Measurements from ENCODE around the gene HDAC4.

Gene HDAC4

DNA sequence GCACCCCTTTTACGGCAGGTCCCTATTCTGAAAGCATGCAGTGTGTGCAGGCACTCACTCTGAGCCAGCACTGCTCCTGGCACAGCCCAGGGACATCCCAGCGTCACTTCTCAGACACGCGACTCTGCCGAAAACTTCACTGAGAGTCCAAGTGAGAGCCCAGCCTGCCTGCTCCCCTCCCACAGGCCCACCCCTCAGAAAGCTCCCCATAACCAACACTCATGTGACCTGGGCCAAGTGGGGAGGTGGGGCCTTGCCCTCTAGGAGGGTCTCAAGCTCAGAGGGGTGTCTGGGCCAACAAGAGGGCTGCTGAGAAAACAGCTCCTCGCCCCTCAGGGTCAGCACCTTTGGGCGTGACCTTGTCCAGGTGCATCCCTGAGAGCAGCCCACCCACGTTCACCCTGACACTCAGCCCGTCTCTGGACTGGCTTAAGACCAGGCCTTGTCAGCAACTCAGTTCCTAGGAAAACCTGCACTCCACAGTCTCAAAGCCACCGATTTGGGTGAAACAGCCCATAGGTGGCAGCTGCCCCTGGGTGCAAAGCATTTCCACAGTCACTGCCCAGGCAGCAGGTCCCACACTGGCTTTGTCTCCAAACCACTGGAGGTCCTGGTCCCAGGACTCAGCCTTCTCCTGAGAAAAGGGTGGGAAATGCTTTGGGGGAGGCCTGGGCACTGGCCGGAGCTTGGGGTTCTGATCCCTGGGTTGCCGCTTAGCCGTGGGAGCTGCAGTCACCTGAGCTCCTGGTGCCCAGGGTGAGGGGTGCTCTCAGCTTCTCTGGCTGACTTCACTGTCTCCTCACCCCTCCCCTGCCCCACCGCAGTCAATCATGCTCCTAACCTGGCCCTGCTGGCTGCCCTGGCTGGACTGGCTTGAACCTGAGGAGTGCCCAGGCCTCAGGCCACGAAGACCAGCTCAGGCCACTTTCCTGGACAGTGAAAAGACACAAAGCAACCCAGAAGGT, 209.6 kb downstream of the HDAC4 start:
- Histone ChIP-seq H3K9me3 (ENCODE audit: control insufficient read depth, low read length) (peaks cover 4% of the 10 kb centered on the region), H3K36me3 (ENCODE audit: control insufficient read depth, insufficient read depth, low read length) (no peaks in the 10 kb centered on the region), H3K27me3 (ENCODE audit: control insufficient read depth, insufficient read depth, low read length) (no peaks in the 10 kb centered on the region), H3K4me1 (ENCODE audit: control insufficient read depth, insufficient read depth, low read length) (no peaks in the 10 kb centered on the region), H3K4me3 (ENCODE audit: low read length) (no peak overlapping the region), H3K9ac (ENCODE audit: low read length) (no peak overlapping the region)

GRCh38 chr2:239190361-239190760, 210.5 kb downstream of the HDAC4 start:
- Histone ChIP-seq H3K9me3 (ENCODE audit: control insufficient read depth, low read length) (peaks cover 4% of the 10 kb centered on the region), H3K9ac (ENCODE audit: low read length) (no peak overlapping the region), H3K4me1 (ENCODE audit: control insufficient read depth, insufficient read depth, low read length) (no peaks in the 10 kb centered on the region), H3K4me3 (ENCODE audit: low read length) (no peak overlapping the region), H3K36me3 (ENCODE audit: control insufficient read depth, insufficient read depth, low read length) (no peaks in the 10 kb centered on the region), H3K27me3 (ENCODE audit: control insufficient read depth, insufficient read depth, low read length) (no peaks in the 10 kb centered on the region)

DNA sequence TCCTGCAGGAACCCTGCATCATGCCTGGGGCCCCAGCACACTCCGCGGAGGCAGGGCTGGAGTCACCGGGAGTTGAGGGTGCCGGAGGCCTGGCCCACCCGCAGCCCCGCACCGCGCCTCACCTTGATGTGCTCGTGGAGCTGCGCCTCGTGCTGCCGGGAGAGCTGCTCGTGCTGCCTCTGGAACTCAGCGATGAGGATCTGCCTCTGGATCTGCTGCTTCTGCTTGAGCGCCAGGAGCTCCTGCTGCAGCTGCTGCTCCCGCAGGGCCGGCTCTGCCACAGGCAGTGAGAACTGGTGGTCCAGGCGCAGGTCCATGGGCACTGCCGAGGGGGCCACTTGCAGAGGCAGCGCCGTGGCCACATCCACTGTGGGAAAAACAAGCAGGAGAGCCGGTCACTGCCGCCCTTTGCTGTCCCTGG, 211.1 kb downstream of the HDAC4 start:
- no peaks in the 10 kb centered on the region for H3K27me3 ChIP-seq (ENCODE audit: control insufficient read depth, insufficient read depth, low read length)
- no peaks in the 10 kb centered on the region for H3K36me3 ChIP-seq (ENCODE audit: control insufficient read depth, insufficient read depth, low read length)
- peaks cover 4% of the 10 kb centered on the region for H3K9me3 ChIP-seq (ENCODE audit: control insufficient read depth, low read length)
- no peaks in the 10 kb centered on the region for H3K4me1 ChIP-seq (ENCODE audit: control insufficient read depth, insufficient read depth, low read length)
- no peak overlapping the region for H3K9ac ChIP-seq (ENCODE audit: low read length)
- H3K4me3 ChIP-seq (ENCODE audit: low read length): no peak overlapping the region

GRCh38 chr2:239188536-239188935, 212.3 kb downstream of the HDAC4 start:
- no peak overlapping the region for H3K4me3 ChIP-seq (ENCODE audit: low read length)
- no peak overlapping the region for H3K9ac ChIP-seq (ENCODE audit: low read length)

GRCh38 chr2:239187464-239188253, 213.2 kb downstream of the HDAC4 start:
- H3K36me3 ChIP-seq (ENCODE audit: control insufficient read depth, insufficient read depth, low read length): no peaks in the 10 kb centered on the region
- H3K27me3 ChIP-seq (ENCODE audit: control insufficient read depth, insufficient read depth, low read length): no peaks in the 10 kb centered on the region
- H3K4me1 ChIP-seq (ENCODE audit: control insufficient read depth, insufficient read depth, low read length): no peaks in the 10 kb centered on the region
- no peak overlapping the region for H3K9ac ChIP-seq (ENCODE audit: low read length)
- H3K9me3 ChIP-seq (ENCODE audit: control insufficient read depth, low read length): peaks cover 4% of the 10 kb centered on the region
- no peak overlapping the region for H3K4me3 ChIP-seq (ENCODE audit: low read length)

More at GRCh38 chr2:239188536-239188935, 212.3 kb downstream of the HDAC4 start:
- H3K4me1 ChIP-seq (ENCODE audit: control insufficient read depth, insufficient read depth, low read length): no peaks in the 10 kb centered on the region
- peaks cover 4% of the 10 kb centered on the region for H3K9me3 ChIP-seq (ENCODE audit: control insufficient read depth, low read length)
- H3K36me3 ChIP-seq (ENCODE audit: control insufficient read depth, insufficient read depth, low read length): no peaks in the 10 kb centered on the region
- no peaks in the 10 kb centered on the region for H3K27me3 ChIP-seq (ENCODE audit: control insufficient read depth, insufficient read depth, low read length)

- Histone ChIP-seq H3K9ac (ENCODE audit: low read length) (no peak overlapping the region), H3K27me3 (ENCODE audit: control insufficient read depth, insufficient read depth, low read length) (no peaks in the 10 kb centered on the region), H3K36me3 (ENCODE audit: control insufficient read depth, insufficient read depth, low read length) (no peaks in the 10 kb centered on the region)
These were observed 214.1 kb downstream of the HDAC4 start for GRCh38 chr2:239186516-239187357.

GRCh38 chr2:239184968-239185903, 215.6 kb downstream of the HDAC4 start:
- Histone ChIP-seq H3K27me3 (ENCODE audit: control insufficient read depth, insufficient read depth, low read length) (no peaks in the 10 kb centered on the region), H3K9ac (ENCODE audit: low read length) (no peak overlapping the region), H3K4me3 (ENCODE audit: low read length) (no peak overlapping the region), H3K36me3 (ENCODE audit: control insufficient read depth, insufficient read depth, low read length) (no peaks in the 10 kb centered on the region), H3K9me3 (ENCODE audit: control insufficient read depth, low read length) (peaks cover 4% of the 10 kb centered on the region), H3K4me1 (ENCODE audit: control insufficient read depth, insufficient read depth, low read length) (peaks cover 15% of the 10 kb centered on the region)

More at GRCh38 chr2:239186516-239187357, 214.1 kb downstream of the HDAC4 start:
- H3K9me3 ChIP-seq (ENCODE audit: control insufficient read depth, low read length): peaks cover 4% of the 10 kb centered on the region
- peaks cover 6% of the 10 kb centered on the region for H3K4me1 ChIP-seq (ENCODE audit: control insufficient read depth, insufficient read depth, low read length)
- no peak overlapping the region for H3K4me3 ChIP-seq (ENCODE audit: low read length)

- peaks cover 15% of the 10 kb centered on the region for H3K4me1 ChIP-seq (ENCODE audit: control insufficient read depth, insufficient read depth, low read length)
- H3K9me3 ChIP-seq (ENCODE audit: control insufficient read depth, low read length): peaks cover 4% of the 10 kb centered on the region
- no peaks in the 10 kb centered on the region for H3K27me3 ChIP-seq (ENCODE audit: control insufficient read depth, insufficient read depth, low read length)
- no peak overlapping the region for H3K4me3 ChIP-seq (ENCODE audit: low read length)
- no peak overlapping the region for H3K9ac ChIP-seq (ENCODE audit: low read length)
- H3K36me3 ChIP-seq (ENCODE audit: control insufficient read depth, insufficient read depth, low read length): no peaks in the 10 kb centered on the region
These were observed 216.6 kb downstream of the HDAC4 start for GRCh38 chr2:239184179-239184578.

DNA sequence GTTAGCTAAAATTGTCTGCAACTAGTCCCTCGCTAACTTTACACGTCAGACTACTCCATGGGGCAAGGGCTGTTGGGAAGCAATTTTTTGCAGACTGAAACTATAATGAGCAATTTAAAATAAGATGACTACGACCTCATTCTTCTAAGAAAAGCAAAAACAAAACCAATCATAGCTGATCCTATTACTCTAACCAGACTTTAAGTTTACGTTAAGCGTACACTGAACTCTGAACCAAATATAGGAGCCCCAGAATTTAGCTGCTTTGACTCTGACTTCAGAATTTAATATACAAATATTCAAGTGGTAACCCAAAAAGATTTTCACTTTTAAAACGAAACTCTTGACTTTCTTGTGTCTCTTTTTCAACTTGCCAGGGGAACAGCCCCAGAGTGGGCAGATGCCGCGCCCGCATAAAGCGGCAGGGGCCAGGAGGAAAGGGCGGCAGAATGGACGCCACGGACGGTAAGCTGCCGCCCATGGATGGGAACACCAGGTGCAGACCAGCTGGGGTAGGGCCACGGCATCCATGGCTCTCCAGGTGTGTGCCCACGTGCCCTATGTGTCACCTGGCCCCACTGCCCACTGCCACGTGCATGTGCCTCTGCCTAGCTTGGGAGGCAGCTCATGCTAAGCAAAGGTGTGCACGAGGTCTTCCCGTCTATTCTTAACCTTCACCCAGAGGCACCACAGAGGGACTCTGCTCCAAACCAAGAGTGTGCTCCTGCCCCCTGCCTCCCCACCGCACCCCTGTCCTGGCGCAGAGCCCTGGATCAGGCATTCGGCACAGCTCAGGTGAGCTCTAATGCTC, 217.6 kb downstream of the HDAC4 start:
- no peaks in the 10 kb centered on the region for H3K36me3 ChIP-seq (ENCODE audit: control insufficient read depth, insufficient read depth, low read length)
- no peak overlapping the region for H3K4me3 ChIP-seq (ENCODE audit: low read length)
- no peak overlapping the region for H3K9ac ChIP-seq (ENCODE audit: low read length)
- no peaks in the 10 kb centered on the region for H3K27me3 ChIP-seq (ENCODE audit: control insufficient read depth, insufficient read depth, low read length)
- H3K4me1 ChIP-seq (ENCODE audit: control insufficient read depth, insufficient read depth, low read length): peaks cover 15% of the 10 kb centered on the region
- H3K9me3 ChIP-seq (ENCODE audit: control insufficient read depth, low read length): no peaks in the 10 kb centered on the region

DNA sequence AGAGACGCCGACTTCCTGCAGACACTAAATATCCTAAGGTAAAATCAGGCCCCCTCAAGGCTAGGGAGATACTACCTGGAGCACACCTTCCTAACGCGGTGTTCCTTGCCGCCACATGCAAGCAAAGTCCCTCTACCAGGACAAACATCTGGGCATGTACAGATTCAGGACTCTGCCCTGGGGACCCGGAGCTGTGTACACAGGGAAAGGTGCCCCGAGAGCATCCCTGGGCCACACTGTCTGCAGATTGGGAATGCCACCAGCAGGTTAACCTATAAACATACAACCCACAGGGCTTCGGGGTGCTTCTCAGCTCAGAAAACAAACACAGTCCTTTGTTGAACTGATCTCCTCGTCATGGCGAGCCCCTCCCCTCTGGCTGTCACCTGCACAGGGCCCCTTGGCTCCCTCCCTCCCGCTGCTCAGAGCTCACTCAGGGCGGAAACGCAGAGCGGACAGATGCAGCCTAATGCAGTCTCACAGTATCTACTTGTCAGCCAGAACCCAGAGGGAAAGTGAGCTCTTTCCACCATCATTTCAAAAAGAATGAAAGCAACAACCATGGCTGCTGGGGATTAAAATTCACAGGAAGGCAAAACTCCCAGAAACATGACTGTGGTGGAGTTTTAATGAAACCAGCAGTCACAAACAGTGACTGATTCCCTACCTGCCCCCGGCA, 218.8 kb downstream of the HDAC4 start:
- Histone ChIP-seq H3K4me1 (ENCODE audit: control insufficient read depth, insufficient read depth, low read length) (peaks cover 15% of the 10 kb centered on the region), H3K36me3 (ENCODE audit: control insufficient read depth, insufficient read depth, low read length) (no peaks in the 10 kb centered on the region), H3K4me3 (ENCODE audit: low read length) (no peak overlapping the region), H3K9ac (ENCODE audit: low read length) (no peak overlapping the region), H3K9me3 (ENCODE audit: control insufficient read depth, low read length) (no peaks in the 10 kb centered on the region), H3K27me3 (ENCODE audit: control insufficient read depth, insufficient read depth, low read length) (no peaks in the 10 kb centered on the region)

Measured in mucosa of stomach (tissue), 1 donor.